ENCODE data around the gene MKI67. TPM values are rescaled to one million over a fixed set of nuclear protein-coding genes. Genes with fewer than 3 reads are reported as not detected.
"Not testable (repeated sequence)": the region's sequence is repeated elsewhere in the genome, so short reads cannot be mapped to it uniquely, and the experiment has no call there.

MKI67 gene
- total RNA-seq, 1 donor from 2014 or later = 140 TPM

GRCh38 chr10:128147669-128148068 is 21.4 kb upstream of the MKI67 start:
- H3K36me3 Mint-ChIP-seq (ENCODE audit: low read depth) = no peaks in the 10 kb centered on the region
- H3K4me1 Mint-ChIP-seq = peaks cover 15% of the 10 kb centered on the region
- no peak for TF ChIP-seq CTCF (conservative IDR thresholded peaks at IDR 0.05)
- DNase-seq (ENCODE audit: low read depth, low spot score) = no peak
- no peaks in the 10 kb centered on the region for H3K9me3 Mint-ChIP-seq
- H3K4me3 Mint-ChIP-seq = peak overlapping the region; percentile 62
- H3K27ac Mint-ChIP-seq (ENCODE audit: unreplicated experiment) = no peak overlapping the region
- H3K27me3 Mint-ChIP-seq (ENCODE audit: low read depth) = peaks cover 12% of the 10 kb centered on the region

GRCh38 chr10:128147064-128147463 is 20.8 kb upstream of the MKI67 start:
- Mint-ChIP-seq H3K4me3 (no peak overlapping the region), H3K27me3 (ENCODE audit: low read depth) (peaks cover 8% of the 10 kb centered on the region), H3K27ac (ENCODE audit: unreplicated experiment) (no peak overlapping the region), H3K9me3 (no peaks in the 10 kb centered on the region), H3K36me3 (ENCODE audit: low read depth) (no peaks in the 10 kb centered on the region), H3K4me1 (peaks cover 9% of the 10 kb centered on the region)
- TF ChIP-seq CTCF (conservative IDR thresholded peaks at IDR 0.05) = no peak
- DNase-seq (ENCODE audit: low read depth, low spot score) = no peak

- Mint-ChIP-seq H3K4me3 (no peak overlapping the region), H3K27me3 (ENCODE audit: low read depth) (peaks cover 2% of the 10 kb centered on the region), H3K36me3 (ENCODE audit: low read depth) (no peaks in the 10 kb centered on the region), H3K4me1 (peaks cover 6% of the 10 kb centered on the region), H3K27ac (ENCODE audit: unreplicated experiment) (no peak overlapping the region), H3K9me3 (no peaks in the 10 kb centered on the region)
- no peak for DNase-seq (ENCODE audit: low read depth, low spot score)
- no peak for TF ChIP-seq CTCF (conservative IDR thresholded peaks at IDR 0.05)
Measured at GRCh38 chr10:128144547-128144946, 18.3 kb upstream of the MKI67 start.

- Mint-ChIP-seq H3K4me3 (no peak overlapping the region), H3K36me3 (ENCODE audit: low read depth) (no peaks in the 10 kb centered on the region), H3K4me1 (peaks cover 6% of the 10 kb centered on the region), H3K27me3 (ENCODE audit: low read depth) (peaks cover 2% of the 10 kb centered on the region), H3K9me3 (no peaks in the 10 kb centered on the region), H3K27ac (ENCODE audit: unreplicated experiment) (no peak overlapping the region)
- TF ChIP-seq CTCF (conservative IDR thresholded peaks at IDR 0.05) = no peak
- DNase-seq (ENCODE audit: low read depth, low spot score) = no peak
Measured at GRCh38 chr10:128143531-128143930, 17.3 kb upstream of the MKI67 start.

GRCh38 chr10:128140425-128140824 is 14.2 kb upstream of the MKI67 start:
- H3K36me3 Mint-ChIP-seq (ENCODE audit: low read depth) = no peaks in the 10 kb centered on the region

GRCh38 chr10:128138429-128138828 is 12.2 kb upstream of the MKI67 start:
- not testable (repeated sequence) for H3K9me3 Mint-ChIP-seq; DNase-seq (ENCODE audit: low read depth, low spot score); H3K27ac Mint-ChIP-seq (ENCODE audit: unreplicated experiment); H3K27me3 Mint-ChIP-seq (ENCODE audit: low read depth); H3K4me1 Mint-ChIP-seq; H3K4me3 Mint-ChIP-seq; H3K36me3 Mint-ChIP-seq (ENCODE audit: low read depth)

More at GRCh38 chr10:128140425-128140824, 14.2 kb upstream of the MKI67 start:
- no peak for DNase-seq (ENCODE audit: low read depth, low spot score)
- Mint-ChIP-seq H3K4me1 (peaks cover 6% of the 10 kb centered on the region), H3K9me3 (no peaks in the 10 kb centered on the region), H3K4me3 (no peak overlapping the region), H3K27ac (ENCODE audit: unreplicated experiment) (peak overlapping the region; percentile 19), H3K27me3 (ENCODE audit: low read depth) (no peaks in the 10 kb centered on the region)
- TF ChIP-seq CTCF (conservative IDR thresholded peaks at IDR 0.05) = no peak
